ENCODE data around the gene SLFNL1.

DNA sequence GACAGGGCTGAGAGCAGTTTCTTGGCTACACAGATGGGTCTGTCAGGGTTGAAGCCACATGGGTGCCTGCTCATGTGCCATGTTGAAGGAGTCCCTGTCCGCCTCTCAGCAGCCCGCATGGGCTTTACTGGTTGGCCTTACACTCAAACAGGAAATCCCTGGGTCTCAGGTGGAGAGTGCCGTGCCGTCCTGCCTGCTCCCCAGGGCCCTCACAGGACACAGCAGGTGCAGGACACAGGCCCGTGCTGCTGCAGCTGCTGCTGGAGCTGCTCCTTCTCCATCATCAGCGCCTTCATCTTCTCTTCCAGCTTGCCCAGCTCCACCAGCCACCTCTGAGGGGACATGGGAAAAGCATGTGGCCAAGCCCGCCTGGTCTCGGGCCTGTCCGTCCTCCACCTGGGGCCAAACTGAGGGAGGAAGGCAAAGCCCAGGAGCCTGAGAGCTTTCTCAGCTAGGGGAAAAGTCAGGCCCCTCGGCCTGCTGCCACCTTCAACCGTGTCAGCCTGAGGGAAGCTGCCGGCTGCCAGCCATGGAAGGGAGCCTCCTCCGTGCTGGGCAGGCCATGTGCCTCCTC, 5.5 kb downstream of the SLFNL1 start:
- TF ChIP-seq, protein P1, sequence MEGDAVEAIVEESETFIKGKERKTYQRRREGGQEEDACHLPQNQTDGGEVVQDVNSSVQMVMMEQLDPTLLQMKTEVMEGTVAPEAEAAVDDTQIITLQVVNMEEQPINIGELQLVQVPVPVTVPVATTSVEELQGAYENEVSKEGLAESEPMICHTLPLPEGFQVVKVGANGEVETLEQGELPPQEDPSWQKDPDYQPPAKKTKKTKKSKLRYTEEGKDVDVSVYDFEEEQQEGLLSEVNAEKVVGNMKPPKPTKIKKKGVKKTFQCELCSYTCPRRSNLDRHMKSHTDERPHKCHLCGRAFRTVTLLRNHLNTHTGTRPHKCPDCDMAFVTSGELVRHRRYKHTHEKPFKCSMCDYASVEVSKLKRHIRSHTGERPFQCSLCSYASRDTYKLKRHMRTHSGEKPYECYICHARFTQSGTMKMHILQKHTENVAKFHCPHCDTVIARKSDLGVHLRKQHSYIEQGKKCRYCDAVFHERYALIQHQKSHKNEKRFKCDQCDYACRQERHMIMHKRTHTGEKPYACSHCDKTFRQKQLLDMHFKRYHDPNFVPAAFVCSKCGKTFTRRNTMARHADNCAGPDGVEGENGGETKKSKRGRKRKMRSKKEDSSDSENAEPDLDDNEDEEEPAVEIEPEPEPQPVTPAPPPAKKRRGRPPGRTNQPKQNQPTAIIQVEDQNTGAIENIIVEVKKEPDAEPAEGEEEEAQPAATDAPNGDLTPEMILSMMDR (IDR thresholded peaks at IDR 0.05) = no peak
- no peak for TF ChIP-seq EZH2 (IDR thresholded peaks at IDR 0.05; ENCODE audit: borderline replicate concordance, insufficient read depth, low read depth, low read length, poor library complexity, severe bottlenecking)

All from B cell (primary cell).